ENCODE data around the gene DPP6. TPM values are rescaled to one million over a fixed set of nuclear protein-coding genes. Genes with fewer than 3 reads are reported as not detected.

The DPP6 gene
- total and polyA plus RNA-seq, 4 experiments from 2014 or later: not detected

- intact Hi-C loops (cut with micrococcal nuclease): no loop called here
These were observed 298.7 kb downstream of the DPP6 start for GRCh38 chr7:154350892-154351291.

GRCh38 chr7:154353355-154353767, 301.2 kb downstream of the DPP6 start:
- H3K36me3 Mint-ChIP-seq: no peaks in the 10 kb centered on the region
- H3K27ac Mint-ChIP-seq: no peak overlapping the region
- peaks cover 0 to 20% (median 3%) of the 10 kb centered on the region in 8 donors for H3K9me3 Mint-ChIP-seq
- no peaks in the 10 kb centered on the region for H3K4me1 ChIP-seq (ENCODE audit: insufficient read depth, low read length)
- H3K4me3 Mint-ChIP-seq: no peak overlapping the region
- no peaks in the 10 kb centered on the region for H3K36me3 ChIP-seq (ENCODE audit: insufficient read depth, low read length)
- no peaks in the 10 kb centered on the region for H3K4me1 Mint-ChIP-seq
- intact Hi-C loops (cut with micrococcal nuclease): no loop called here
- H3K4me3 ChIP-seq (ENCODE audit: low read length in 2 of 2): no peak overlapping the region
- H3K27me3 ChIP-seq (ENCODE audit: insufficient read depth, low read length): no peaks in the 10 kb centered on the region
- no peak overlapping the region for H3K27ac ChIP-seq (ENCODE audit: low read depth, low read length)
- DNase-seq: no peak
- H3K9me3 ChIP-seq (ENCODE audit: control insufficient read depth in 1 of 2, low read length in 2 of 2): no peaks in the 10 kb centered on the region
- H3K27me3 Mint-ChIP-seq: no peaks in the 10 kb centered on the region
- CTCF ChIA-PET (ENCODE audit: partially characterized antibody): no interaction called here
- POLR2A ChIA-PET (ENCODE audit: partially characterized antibody): no interaction called here

More at GRCh38 chr7:154350892-154351291, 298.7 kb downstream of the DPP6 start:
- no peaks in the 10 kb centered on the region for H3K4me1 ChIP-seq (ENCODE audit: insufficient read depth, low read length)
- no peak overlapping the region for H3K27ac ChIP-seq (ENCODE audit: low read depth, low read length)
- no peak for DNase-seq
- H3K27me3 ChIP-seq (ENCODE audit: insufficient read depth, low read length): no peaks in the 10 kb centered on the region
- H3K9me3 ChIP-seq (ENCODE audit: control insufficient read depth in 1 of 2, low read length in 2 of 2): no peaks in the 10 kb centered on the region
- H3K36me3 ChIP-seq (ENCODE audit: insufficient read depth, low read length): no peaks in the 10 kb centered on the region
- ChIA-PET CTCF (ENCODE audit: partially characterized antibody) (no interaction called here), POLR2A (ENCODE audit: partially characterized antibody) (no interaction called here)
- Mint-ChIP-seq H3K9me3 (peaks cover 0 to 20% (median 4%) of the 10 kb centered on the region in 8 donors), H3K27me3 (no peaks in the 10 kb centered on the region), H3K4me3 (no peak overlapping the region), H3K36me3 (no peaks in the 10 kb centered on the region), H3K4me1 (no peaks in the 10 kb centered on the region), H3K27ac (no peak overlapping the region)
- no peak overlapping the region for H3K4me3 ChIP-seq (ENCODE audit: low read length in 2 of 2)

GRCh38 chr7:154364170-154364569, 312.0 kb downstream of the DPP6 start:
- Histone ChIP-seq H3K9me3 (ENCODE audit: control insufficient read depth in 1 of 2, low read length in 2 of 2) (no peaks in the 10 kb centered on the region), H3K4me1 (ENCODE audit: insufficient read depth, low read length) (no peaks in the 10 kb centered on the region), H3K27me3 (ENCODE audit: insufficient read depth, low read length) (no peaks in the 10 kb centered on the region), H3K4me3 (ENCODE audit: low read length in 2 of 2) (no peak overlapping the region), H3K36me3 (ENCODE audit: insufficient read depth, low read length) (no peaks in the 10 kb centered on the region), H3K27ac (ENCODE audit: low read depth, low read length) (no peak overlapping the region)
- no peak for DNase-seq
- intact Hi-C loops (cut with micrococcal nuclease): no loop called here
- CTCF ChIA-PET (ENCODE audit: partially characterized antibody): no interaction called here
- Mint-ChIP-seq H3K4me1 (no peaks in the 10 kb centered on the region), H3K27ac (no peak overlapping the region), H3K27me3 (no peaks in the 10 kb centered on the region), H3K4me3 (no peak overlapping the region), H3K9me3 (peaks cover 0 to 14% (median 5%) of the 10 kb centered on the region in 8 donors), H3K36me3 (no peaks in the 10 kb centered on the region)
- POLR2A ChIA-PET (ENCODE audit: partially characterized antibody): no interaction called here

GRCh38 chr7:154371424-154371823, 319.2 kb downstream of the DPP6 start:
- H3K4me1 ChIP-seq (ENCODE audit: insufficient read depth, low read length): no peaks in the 10 kb centered on the region
- no peaks in the 10 kb centered on the region for H3K27me3 Mint-ChIP-seq
- no peaks in the 10 kb centered on the region for H3K4me1 Mint-ChIP-seq
- DNase-seq: no peak
- POLR2A ChIA-PET (ENCODE audit: partially characterized antibody): no interaction called here
- H3K4me3 Mint-ChIP-seq: no peak overlapping the region
- H3K27ac Mint-ChIP-seq: no peak overlapping the region
- intact Hi-C loops (cut with micrococcal nuclease): no loop called here
- no peak overlapping the region for H3K27ac ChIP-seq (ENCODE audit: low read depth, low read length)
- H3K36me3 ChIP-seq (ENCODE audit: insufficient read depth, low read length): no peaks in the 10 kb centered on the region
- no peaks in the 10 kb centered on the region for H3K9me3 ChIP-seq (ENCODE audit: control insufficient read depth in 1 of 2, low read length in 2 of 2)
- no peak overlapping the region for H3K4me3 ChIP-seq (ENCODE audit: low read length in 2 of 2)
- CTCF ChIA-PET (ENCODE audit: partially characterized antibody): no interaction called here
- H3K36me3 Mint-ChIP-seq: no peaks in the 10 kb centered on the region
- peaks cover 0 to 10% (median 3%) of the 10 kb centered on the region in 8 donors for H3K9me3 Mint-ChIP-seq
- no peaks in the 10 kb centered on the region for H3K27me3 ChIP-seq (ENCODE audit: insufficient read depth, low read length)

GRCh38 chr7:154372011-154372601, 319.9 kb downstream of the DPP6 start:
- ChIA-PET POLR2A (ENCODE audit: partially characterized antibody) (no interaction called here), CTCF (ENCODE audit: partially characterized antibody) (no interaction called here)
- intact Hi-C loops (cut with micrococcal nuclease): no loop called here
- H3K27ac Mint-ChIP-seq: no peak overlapping the region
- H3K27me3 ChIP-seq (ENCODE audit: insufficient read depth, low read length): no peaks in the 10 kb centered on the region
- no peak overlapping the region for H3K27ac ChIP-seq (ENCODE audit: low read depth, low read length)
- no peaks in the 10 kb centered on the region for H3K36me3 Mint-ChIP-seq
- H3K4me1 ChIP-seq (ENCODE audit: insufficient read depth, low read length): no peaks in the 10 kb centered on the region
- DNase-seq: no peak
- no peaks in the 10 kb centered on the region for H3K27me3 Mint-ChIP-seq
- no peaks in the 10 kb centered on the region for H3K4me1 Mint-ChIP-seq
- no peak overlapping the region for H3K4me3 ChIP-seq (ENCODE audit: low read length in 2 of 2)
- no peaks in the 10 kb centered on the region for H3K9me3 ChIP-seq (ENCODE audit: control insufficient read depth in 1 of 2, low read length in 2 of 2)
- H3K9me3 Mint-ChIP-seq: peaks cover 0 to 7% (median 3%) of the 10 kb centered on the region in 8 donors
- H3K36me3 ChIP-seq (ENCODE audit: insufficient read depth, low read length): no peaks in the 10 kb centered on the region
- no peak overlapping the region for H3K4me3 Mint-ChIP-seq

GRCh38 chr7:154373956-154374355, 321.8 kb downstream of the DPP6 start:
- intact Hi-C loops (cut with micrococcal nuclease): no loop called here
- H3K4me1 ChIP-seq (ENCODE audit: insufficient read depth, low read length): no peaks in the 10 kb centered on the region
- H3K36me3 ChIP-seq (ENCODE audit: insufficient read depth, low read length): no peaks in the 10 kb centered on the region
- H3K27me3 ChIP-seq (ENCODE audit: insufficient read depth, low read length): no peaks in the 10 kb centered on the region
- no peaks in the 10 kb centered on the region for H3K27me3 Mint-ChIP-seq
- no peaks in the 10 kb centered on the region for H3K9me3 ChIP-seq (ENCODE audit: control insufficient read depth in 1 of 2, low read length in 2 of 2)
- peaks cover 0 to 7% (median 3%) of the 10 kb centered on the region in 8 donors for H3K9me3 Mint-ChIP-seq
- DNase-seq: no peak
- POLR2A ChIA-PET (ENCODE audit: partially characterized antibody): no interaction called here
- H3K4me3 ChIP-seq (ENCODE audit: low read length in 2 of 2): no peak overlapping the region
- no peaks in the 10 kb centered on the region for H3K36me3 Mint-ChIP-seq
- H3K4me3 Mint-ChIP-seq: no peak overlapping the region
- CTCF ChIA-PET (ENCODE audit: partially characterized antibody): no interaction called here
- no peaks in the 10 kb centered on the region for H3K4me1 Mint-ChIP-seq
- no peak overlapping the region for H3K27ac ChIP-seq (ENCODE audit: low read depth, low read length)
- no peak overlapping the region for H3K27ac Mint-ChIP-seq

GRCh38 chr7:154375956-154376355, 323.8 kb downstream of the DPP6 start:
- H3K27ac ChIP-seq (ENCODE audit: low read depth, low read length): no peak overlapping the region
- peaks cover 0 to 7% (median 3%) of the 10 kb centered on the region in 8 donors for H3K9me3 Mint-ChIP-seq
- DNase-seq: no peak
- POLR2A ChIA-PET (ENCODE audit: partially characterized antibody): no interaction called here
- H3K9me3 ChIP-seq (ENCODE audit: control insufficient read depth in 1 of 2, low read length in 2 of 2): no peaks in the 10 kb centered on the region
- H3K4me3 ChIP-seq (ENCODE audit: low read length in 2 of 2): no peak overlapping the region
- no peaks in the 10 kb centered on the region for H3K36me3 ChIP-seq (ENCODE audit: insufficient read depth, low read length)
- no peak overlapping the region for H3K27ac Mint-ChIP-seq
- no peaks in the 10 kb centered on the region for H3K4me1 ChIP-seq (ENCODE audit: insufficient read depth, low read length)
- intact Hi-C loops (cut with micrococcal nuclease): no loop called here
- no peaks in the 10 kb centered on the region for H3K27me3 ChIP-seq (ENCODE audit: insufficient read depth, low read length)
- H3K36me3 Mint-ChIP-seq: no peaks in the 10 kb centered on the region
- no peaks in the 10 kb centered on the region for H3K4me1 Mint-ChIP-seq
- H3K27me3 Mint-ChIP-seq: no peaks in the 10 kb centered on the region
- no peak overlapping the region for H3K4me3 Mint-ChIP-seq
- CTCF ChIA-PET (ENCODE audit: partially characterized antibody): no interaction called here

- Mint-ChIP-seq H3K36me3 (no peaks in the 10 kb centered on the region), H3K4me3 (no peak overlapping the region), H3K27me3 (no peaks in the 10 kb centered on the region), H3K4me1 (no peaks in the 10 kb centered on the region), H3K9me3 (peaks cover 0 to 8% (median 4%) of the 10 kb centered on the region in 8 donors), H3K27ac (no peak overlapping the region)
- no peaks in the 10 kb centered on the region for H3K36me3 ChIP-seq (ENCODE audit: insufficient read depth, low read length)
- DNase-seq: no peak
- no peak overlapping the region for H3K27ac ChIP-seq (ENCODE audit: low read depth, low read length)
- intact Hi-C loops (cut with micrococcal nuclease): no loop called here
- ChIA-PET POLR2A (ENCODE audit: partially characterized antibody) (no interaction called here), CTCF (ENCODE audit: partially characterized antibody) (no interaction called here)
- H3K27me3 ChIP-seq (ENCODE audit: insufficient read depth, low read length): no peaks in the 10 kb centered on the region
- no peaks in the 10 kb centered on the region for H3K9me3 ChIP-seq (ENCODE audit: control insufficient read depth in 1 of 2, low read length in 2 of 2)
- no peak overlapping the region for H3K4me3 ChIP-seq (ENCODE audit: low read length in 2 of 2)
- no peaks in the 10 kb centered on the region for H3K4me1 ChIP-seq (ENCODE audit: insufficient read depth, low read length)
These were observed 328.6 kb downstream of the DPP6 start for GRCh38 chr7:154380771-154381170.

Measured in CD4-positive, alpha-beta memory T cell (primary cell).